ENCODE measurements around the gene UBR4. TPM values are rescaled to one million over a fixed set of nuclear protein-coding genes. Genes with fewer than 3 reads are reported as not detected.

Gene UBR4
- total RNA-seq, 1 experiment from 2014 or later, result 131 TPM

DNA sequence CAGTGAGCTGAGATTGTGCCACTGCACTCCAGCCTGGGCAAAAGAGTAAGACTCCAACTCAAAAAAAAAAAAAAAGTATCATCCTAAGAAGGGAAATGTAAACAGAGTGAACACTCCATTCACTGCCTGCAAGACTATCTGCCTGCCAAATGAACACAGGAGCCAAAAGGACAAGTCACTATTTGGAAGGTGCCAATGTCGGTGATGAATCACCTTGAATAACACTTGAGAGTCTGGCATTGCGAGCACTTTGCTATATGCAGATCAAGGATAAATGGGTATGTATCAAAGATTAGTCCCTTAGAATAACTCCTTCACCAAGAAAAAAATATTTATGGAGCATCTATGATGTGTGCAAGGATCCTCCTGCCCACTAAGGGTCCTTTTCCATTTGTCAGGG is 6.6 kb downstream of the UBR4 start:
- TF ChIP-seq, protein P1, sequence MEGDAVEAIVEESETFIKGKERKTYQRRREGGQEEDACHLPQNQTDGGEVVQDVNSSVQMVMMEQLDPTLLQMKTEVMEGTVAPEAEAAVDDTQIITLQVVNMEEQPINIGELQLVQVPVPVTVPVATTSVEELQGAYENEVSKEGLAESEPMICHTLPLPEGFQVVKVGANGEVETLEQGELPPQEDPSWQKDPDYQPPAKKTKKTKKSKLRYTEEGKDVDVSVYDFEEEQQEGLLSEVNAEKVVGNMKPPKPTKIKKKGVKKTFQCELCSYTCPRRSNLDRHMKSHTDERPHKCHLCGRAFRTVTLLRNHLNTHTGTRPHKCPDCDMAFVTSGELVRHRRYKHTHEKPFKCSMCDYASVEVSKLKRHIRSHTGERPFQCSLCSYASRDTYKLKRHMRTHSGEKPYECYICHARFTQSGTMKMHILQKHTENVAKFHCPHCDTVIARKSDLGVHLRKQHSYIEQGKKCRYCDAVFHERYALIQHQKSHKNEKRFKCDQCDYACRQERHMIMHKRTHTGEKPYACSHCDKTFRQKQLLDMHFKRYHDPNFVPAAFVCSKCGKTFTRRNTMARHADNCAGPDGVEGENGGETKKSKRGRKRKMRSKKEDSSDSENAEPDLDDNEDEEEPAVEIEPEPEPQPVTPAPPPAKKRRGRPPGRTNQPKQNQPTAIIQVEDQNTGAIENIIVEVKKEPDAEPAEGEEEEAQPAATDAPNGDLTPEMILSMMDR (conservative IDR thresholded peaks at IDR 0.05), result no peak
- H2AFZ ChIP-seq (ENCODE audit: low read length), result no peak overlapping the region
- H3K9ac ChIP-seq (ENCODE audit: extremely low read depth, insufficient read length, low read length), result no peak overlapping the region
- no peak overlapping the region for H3K14ac ChIP-seq (ENCODE audit: insufficient read depth, low read length)
- no peak overlapping the region for H3K4me2 ChIP-seq (ENCODE audit: insufficient read depth, insufficient read length, low read length)
- Mint-ChIP-seq H3K4me1 (peaks cover 7 to 8% of the 10 kb centered on the region in 2 experiments), H3K4me3 (no peak overlapping the region), H3K27ac (no peak overlapping the region), H3K9me3 (no peaks in the 10 kb centered on the region), H3K36me3 (ENCODE audit: insufficient read depth in 1 of 3, low read depth in 3 of 3) (peaks cover 9 to 21% (median 19%) of the 10 kb centered on the region in 3 experiments; a peak in 6 of 7 replicates), H3K27me3 (ENCODE audit: low read depth) (no peaks in the 10 kb centered on the region)
- no peak for DNase-seq
- no peak overlapping the region for H2BK15ac ChIP-seq (ENCODE audit: low read depth, low read length)
- H3T11ph ChIP-seq (ENCODE audit: low read length), result no peak overlapping the region
- H2BK120ac ChIP-seq (ENCODE audit: low read depth, low read length, poor library complexity, severe bottlenecking), result no peak overlapping the region
- no peak overlapping the region for H3K56ac ChIP-seq (ENCODE audit: insufficient read length, low read depth, low read length)
- H3K4ac ChIP-seq (ENCODE audit: low read depth, low read length), result no peak overlapping the region
- no peak overlapping the region for H4K91ac ChIP-seq (ENCODE audit: insufficient read length, low read depth, low read length)
- H4K20me1 ChIP-seq (ENCODE audit: control insufficient read depth, insufficient read depth, insufficient read length), result no peaks in the 10 kb centered on the region
- no peak overlapping the region for H3K18ac ChIP-seq (ENCODE audit: insufficient read length, low read depth, low read length)
- peaks cover 48% of the 10 kb centered on the region for H3K79me2 ChIP-seq (ENCODE audit: insufficient read depth, low read length)
- H3K27me3 ChIP-seq (ENCODE audit: insufficient read depth, low read length), result no peaks in the 10 kb centered on the region
- no peak overlapping the region for H4K8ac ChIP-seq (replicated peaks; ENCODE audit: insufficient read length, low read depth, low read length)
- H2BK12ac ChIP-seq (ENCODE audit: insufficient read length, low read depth, low read length), result no peak overlapping the region
- no peak overlapping the region for H2BK5ac ChIP-seq (ENCODE audit: insufficient read length, low read length)
- H4K5ac ChIP-seq (ENCODE audit: insufficient read length, low read depth, low read length), result no peak overlapping the region
- H2BK20ac ChIP-seq (ENCODE audit: low read depth, low read length, poor library complexity, severe bottlenecking), result no peak overlapping the region
- no peaks in the 10 kb centered on the region for H3K9me3 ChIP-seq (ENCODE audit: control insufficient read depth, low read depth, low read length)
- no peaks in the 10 kb centered on the region for H3K23me2 ChIP-seq (ENCODE audit: insufficient read length, low read depth, low read length, poor library complexity, severe bottlenecking)
- H2AK5ac ChIP-seq (ENCODE audit: insufficient read length, low read length), result no peak overlapping the region
- no peak overlapping the region for H3K27ac ChIP-seq (ENCODE audit: insufficient read length, low read depth, low read length)
- H3K79me1 ChIP-seq (ENCODE audit: insufficient read depth, low read depth, low read length, poor library complexity, severe bottlenecking), result peaks cover 17% of the 10 kb centered on the region
- no peak overlapping the region for H3K23ac ChIP-seq (ENCODE audit: insufficient read length, low read depth, low read length)
- no peaks in the 10 kb centered on the region; the same call in 1 of the 2 replicates for H3K4me1 ChIP-seq (ENCODE audit: insufficient read depth, low read length)
- no CpG with 5 or more reads among the region's 2 CpGs for WGBS (ENCODE audit: extremely low coverage, insufficient read length, low lambda C conversion rate)
